Vagina (tissue), 2 donors: ENCODE data around the gene ASNSD1.

Experiments used
- CTCF ChIP-seq, 3 experiments: fragments of 450-650 bp in 2 of 3; fragments of 200-600 bp in 1 of 3; sonication (generic) in 1 of 3; IDR thresholded peaks; one replicate each; pipeline ENCODE4 v1.5.1; 2017 to 2019; ENCODE audit warnings: antibody characterized with exemption in 3 of 3, mild to moderate bottlenecking in 2 of 3, moderate library complexity in 2 of 3
- POLR2A ChIP-seq, 2 donors: fragments of 450-650 bp; IDR thresholded peaks; one replicate each; pipeline ENCODE4 v1.6.1; 2017; ENCODE audit warnings: antibody characterized with exemption in 2 of 2, mild to moderate bottlenecking in 2 of 2, moderate library complexity in 2 of 2
- POLR2AphosphoS5 ChIP-seq, 2 donors: sonication (generic); formaldehyde crosslinking; IDR thresholded peaks; one replicate each; pipeline ENCODE4 v1.9.0; 2017; ENCODE audit warnings: antibody characterized with exemption in 2 of 2, mild to moderate bottlenecking in 2 of 2, low read depth in 1 of 2; ENCODE audit not compliant: insufficient read depth in 1 of 2

- TF ChIP-seq CTCF (IDR thresholded peaks at IDR 0.05), result peak; percentile 76 to 95 (median 77)
- TF ChIP-seq POLR2A (IDR thresholded peaks at IDR 0.05), result peak in 1 of 2 donors; percentile 37
- peak in 1 of 2 donors; percentile 74 for TF ChIP-seq POLR2AphosphoS5 (IDR thresholded peaks at IDR 0.05; ENCODE audit: insufficient read depth in 1 of 2, low read depth in 1 of 2)
These were observed 13.3 kb downstream of the ASNSD1 start, which contains the start of gene ANKAR for GRCh38 chr2:189674374-189675112.
